Common myeloid progenitor, CD34-positive (primary cell): ENCODE measurements around the gene WBP1.

ENCODE experiments used
- CTCF ChIA-PET: fragments of 350-600 bp; sonication (Branson Sonifier 250); formaldehyde crosslinking; loops from one replicate; lab custom pipeline; 2021; ENCODE audit warnings: antibody characterized with exemption; lab: Charles Lee
- POLR2A ChIA-PET: fragments of 350-600 bp; sonication (Branson Sonifier 250); formaldehyde crosslinking; loops from one replicate; lab custom pipeline; 2021; ENCODE audit warnings: antibody characterized with exemption; lab: Charles Lee
- DNase-seq, 3 donors: peaks; one replicate each; pipeline versions ENCODE4 v3.0.0 to v3.0.0-alpha.2; 2013
- H3K27ac ChIP-seq, 2 experiments: 1 replicate in 1 of 2; 2 replicates in 1 of 2; pipeline ENCODE4 v1.7.0; 2013; ENCODE audit warnings: inconsistent platforms in 2 of 2, low read length in 2 of 2, mild to moderate bottlenecking in 2 of 2, low read depth in 1 of 2, moderate library complexity in 1 of 2; ENCODE audit not compliant: severe bottlenecking in 2 of 2, insufficient read depth in 1 of 2, poor library complexity in 1 of 2
- H3K27me3 ChIP-seq, 5 experiments: replicated peaks in 2 of 5; 1 replicate in 3 of 5; 2 replicates in 2 of 5; pipeline versions ENCODE4 v1.6.1 to v1.7.0; 2013; ENCODE audit warnings: low read length in 4 of 5, mild to moderate bottlenecking in 2 of 5, moderate library complexity in 2 of 5, inconsistent platforms in 1 of 5; ENCODE audit not compliant: insufficient read depth in 5 of 5, control insufficient read depth in 4 of 5
- H3K36me3 ChIP-seq, 4 experiments: 1 replicate in 2 of 4; 2 replicates in 2 of 4; pipeline versions ENCODE4 v1.6.1 to v1.7.0; 2013; ENCODE audit warnings: low read length in 3 of 4, control low read depth in 1 of 4, mild to moderate bottlenecking in 1 of 4; ENCODE audit not compliant: control insufficient read depth in 4 of 4, insufficient read depth in 4 of 4
- H3K4me1 ChIP-seq, 4 experiments: 1 replicate in 3 of 4; 2 replicates in 1 of 4; pipeline versions ENCODE4 v1.6.1 to v1.7.1; 2013; ENCODE audit warnings: low read length in 3 of 4, mild to moderate bottlenecking in 3 of 4, control low read depth in 1 of 4, inconsistent platforms in 1 of 4, moderate library complexity in 1 of 4; ENCODE audit not compliant: control insufficient read depth in 4 of 4, insufficient read depth in 4 of 4; ENCODE audit errors: control extremely low read depth in 1 of 4
- H3K4me3 ChIP-seq, 7 experiments: 1 replicate in 4 of 7; 2 replicates in 3 of 7; pipeline versions ENCODE4 v1.5.1 to v1.7.0; 2013; ENCODE audit warnings: mild to moderate bottlenecking in 7 of 7, low read length in 6 of 7, moderate library complexity in 6 of 7, inconsistent platforms in 2 of 7, low read depth in 2 of 7, control low read depth in 1 of 7; ENCODE audit not compliant: insufficient read depth in 4 of 7, control insufficient read depth in 1 of 7; ENCODE audit errors: extremely low read depth in 1 of 7
- H3K9me3 ChIP-seq, 5 experiments: 1 replicate in 4 of 5; 2 replicates in 1 of 5; pipeline versions ENCODE4 v1.6.1 to v1.7.1; 2013; ENCODE audit warnings: low read length in 4 of 5, mild to moderate bottlenecking in 2 of 5, inconsistent platforms in 1 of 5, low read depth in 1 of 5, moderate library complexity in 1 of 5; ENCODE audit not compliant: control insufficient read depth in 4 of 5, insufficient read depth in 2 of 5; ENCODE audit errors: control extremely low read depth in 1 of 5
- WGBS: methylation state at CpG from one replicate; pipeline ENCODE4 v1.1.5; 2013; ENCODE audit not compliant: insufficient coverage; 5-methylcytosine and 5-hydroxymethylcytosine counted together

The WBP1 gene

GRCh38 chr2:74448771-74449170, 9.5 kb upstream of the WBP1 start:
- WGBS: 100% methylated on average over 2 of the region's 2 CpGs
- Histone ChIP-seq H3K4me1 (peaks cover 4 to 19% (median 15%) of the 10 kb centered on the region in 4 experiments), H3K4me3 (no peak overlapping the region), H3K36me3 (no peaks in the 10 kb centered on the region), H3K9me3 (no peaks in the 10 kb centered on the region), H3K27me3 (peaks cover 0 to 3% (median 0%) of the 10 kb centered on the region in 5 experiments), H3K27ac (no peak overlapping the region)
- DNase-seq: no peak
- CTCF ChIA-PET: interaction anchor here (0.6 to 1.4 kb wide), 2 partner anchors 199 to 324 kb away, joined by 4 read pairs; no protein-coding TSS in a partner anchor
- POLR2A ChIA-PET: no interaction called here

- no peak overlapping the region for H3K4me3 ChIP-seq
- DNase-seq: no peak
- 100% methylated on average over 2 of the region's 3 CpGs for WGBS
- no peaks in the 10 kb centered on the region for H3K27me3 ChIP-seq
- H3K9me3 ChIP-seq: no peaks in the 10 kb centered on the region
- ChIA-PET POLR2A (no interaction called here), CTCF (no interaction called here)
- H3K4me1 ChIP-seq: peaks cover 0 to 22% (median 18%) of the 10 kb centered on the region in 4 experiments
- no peak overlapping the region for H3K27ac ChIP-seq
- no peaks in the 10 kb centered on the region for H3K36me3 ChIP-seq
Measured at GRCh38 chr2:74450570-74451190, 7.6 kb upstream of the WBP1 start.

- ChIA-PET CTCF (interaction anchor here (0.7 to 8.2 kb wide), 14 partner anchors 10 to 130 kb away, joined by 3 to 59 read pairs (median 4); partner anchors contain the start of genes CCDC142, MOGS, MRPL53 and TTC31), POLR2A (interaction anchor here (0.6 to 1.6 kb wide), 6 partner anchors 10 to 74 kb away, joined by 3 to 6 read pairs (median 4); partner anchors contain the start of gene MRPL53)
- no peaks in the 10 kb centered on the region for H3K9me3 ChIP-seq
- peaks cover 0 to 3% (median 0%) of the 10 kb centered on the region in 4 experiments for H3K36me3 ChIP-seq
- H3K4me3 ChIP-seq: peak within 1 kb of the TSS; percentile 72 to 97 (median 83)
- H3K27ac ChIP-seq: peak within 1 kb of the TSS; percentile 70 to 83
- H3K4me1 ChIP-seq: peaks cover 6 to 57% (median 42%) of the 10 kb centered on the region in 4 experiments
- DNase-seq: peak; percentile 99
- 0% methylated on average over 34 of the region's 40 CpGs for WGBS
- no peaks in the 10 kb centered on the region for H3K27me3 ChIP-seq
Measured at GRCh38 chr2:74454654-74455511, 3.4 kb upstream of the WBP1 start, which contains the start of gene INO80B. Gene INO80B, plus strand, starts transcription at chr2:74455087. Its CDS starts 30 bp downstream, at chr2:74455117.

- peaks cover 0 to 18% (median 8%) of the 10 kb centered on the region in 4 experiments for H3K36me3 ChIP-seq
- peak overlapping the region in 1 of 2 experiments; percentile 94 for H3K27ac ChIP-seq
- H3K9me3 ChIP-seq: no peaks in the 10 kb centered on the region
- H3K4me1 ChIP-seq: peaks cover 6 to 56% (median 41%) of the 10 kb centered on the region in 4 experiments
- ChIA-PET CTCF (interaction anchor here (1.0 to 8.2 kb wide), 12 partner anchors 16 to 131 kb away, joined by 3 to 59 read pairs (median 6); partner anchors contain the start of genes CCDC142, HTRA2, MRPL53 and RTKN), POLR2A (interaction anchor here (0.9 to 3.1 kb wide), 6 partner anchors 15 to 53 kb away, joined by 3 to 16 read pairs (median 8); partner anchors contain the start of genes C2orf81, CCDC142, MRPL53 and RTKN)
- no peaks in the 10 kb centered on the region for H3K27me3 ChIP-seq
- peak overlapping the region; percentile 49 to 98 (median 77) for H3K4me3 ChIP-seq
- under 1% methylated on average over 24 of the region's 27 CpGs for WGBS
- no peak for DNase-seq
Measured at GRCh38 chr2:74457129-74457548, 1.1 kb upstream of the WBP1 start.

GRCh38 chr2:74457549-74458131, 598 bp upstream of the WBP1 start:
- peak in 1 of 3 donors; percentile 76 for DNase-seq
- WGBS: 0% methylated on average over 27 of the region's 46 CpGs
- Histone ChIP-seq H3K4me3 (peak overlapping the region; percentile 49 to 98 (median 84)), H3K4me1 (peaks cover 6 to 51% (median 36%) of the 10 kb centered on the region in 4 experiments), H3K27me3 (no peaks in the 10 kb centered on the region), H3K9me3 (no peaks in the 10 kb centered on the region), H3K27ac (peak overlapping the region; percentile 88 to 94), H3K36me3 (peaks cover 0 to 23% (median 12%) of the 10 kb centered on the region in 4 experiments)
- CTCF ChIA-PET: interaction anchor here (0.7 to 8.2 kb wide), 14 partner anchors 10 to 131 kb away, joined by 3 to 59 read pairs (median 6); partner anchors contain the start of genes CCDC142, HTRA2, MRPL53 and RTKN
- POLR2A ChIA-PET: interaction anchor here (0.7 to 3.1 kb wide), 8 partner anchors 15 to 309 kb away, joined by 3 to 16 read pairs (median 6); partner anchors contain the start of genes AUP1, C2orf81, CCDC142 and HTRA2

- peak overlapping the region; percentile 38 to 98 (median 84) for H3K4me3 ChIP-seq
- no peaks in the 10 kb centered on the region for H3K9me3 ChIP-seq
- 0% methylated on average over 2 of the region's 10 CpGs for WGBS
- H3K27me3 ChIP-seq: no peaks in the 10 kb centered on the region
- H3K27ac ChIP-seq: peak overlapping the region; percentile 80
- DNase-seq: peak in 2 of 3 donors; percentile 32 to 40
- peaks cover 6 to 48% (median 33%) of the 10 kb centered on the region in 4 experiments for H3K4me1 ChIP-seq
- CTCF ChIA-PET: interaction anchor here (0.8 to 8.2 kb wide), 10 partner anchors 9 to 129 kb away, joined by 3 to 59 read pairs (median 4); partner anchors contain the start of genes CCDC142, HTRA2, MRPL53 and TTC31
- H3K36me3 ChIP-seq: peaks cover 4 to 30% (median 19%) of the 10 kb centered on the region in 4 experiments
- POLR2A ChIA-PET: interaction anchor here (0.5 to 3.1 kb wide), 6 partner anchors 13 to 764 kb away, joined by 3 to 16 read pairs (median 6); partner anchors contain the start of genes AUP1, CCDC142, HTRA2 and LOXL3
Measured at GRCh38 chr2:74458938-74459363, 713 bp downstream of the WBP1 start.
